ENCODE results near the gene LYPD3.

The LYPD3 gene

GRCh38 chr19:43483281-43483680, 17.9 kb upstream of the LYPD3 start:
- no peaks in the 10 kb centered on the region for H3K9me3 ChIP-seq (ENCODE audit: severe bottlenecking)
- H3K27ac ChIP-seq = no peak overlapping the region
- TF ChIP-seq CTCF (IDR thresholded peaks at IDR 0.05; ENCODE audit: low read depth, low read length) = no peak
- no peak overlapping the region for H3K4me3 ChIP-seq (ENCODE audit: low read depth, low read length)
- peaks cover 6% of the 10 kb centered on the region for H3K36me3 ChIP-seq
- no peaks in the 10 kb centered on the region for H3K27me3 ChIP-seq (ENCODE audit: insufficient read depth, low read depth, severe bottlenecking)
- DNase-seq = no peak

- Histone ChIP-seq H3K27me3 (ENCODE audit: insufficient read depth, low read depth, severe bottlenecking) (no peaks in the 10 kb centered on the region), H3K9me3 (ENCODE audit: severe bottlenecking) (no peaks in the 10 kb centered on the region), H3K36me3 (peaks cover 10% of the 10 kb centered on the region), H3K27ac (no peak overlapping the region), H3K4me3 (ENCODE audit: low read depth, low read length) (no peak overlapping the region)
- no peak for DNase-seq
- no peak for TF ChIP-seq CTCF (IDR thresholded peaks at IDR 0.05; ENCODE audit: low read depth, low read length)
Observed at GRCh38 chr19:43482193-43482592, 16.8 kb upstream of the LYPD3 start.

GRCh38 chr19:43481701-43482100, 16.3 kb upstream of the LYPD3 start:
- Histone ChIP-seq H3K36me3 (peaks cover 10% of the 10 kb centered on the region), H3K27ac (no peak overlapping the region), H3K9me3 (ENCODE audit: severe bottlenecking) (no peaks in the 10 kb centered on the region), H3K4me3 (ENCODE audit: low read depth, low read length) (no peak overlapping the region), H3K27me3 (ENCODE audit: insufficient read depth, low read depth, severe bottlenecking) (no peaks in the 10 kb centered on the region)
- no peak for DNase-seq
- TF ChIP-seq CTCF (IDR thresholded peaks at IDR 0.05; ENCODE audit: low read depth, low read length) = no peak

- Histone ChIP-seq H3K4me3 (ENCODE audit: low read depth, low read length) (no peak overlapping the region), H3K9me3 (ENCODE audit: severe bottlenecking) (no peaks in the 10 kb centered on the region), H3K27me3 (ENCODE audit: insufficient read depth, low read depth, severe bottlenecking) (no peaks in the 10 kb centered on the region), H3K36me3 (peaks cover 10% of the 10 kb centered on the region), H3K27ac (no peak overlapping the region)
- no peak for TF ChIP-seq CTCF (IDR thresholded peaks at IDR 0.05; ENCODE audit: low read depth, low read length)
- no peak for DNase-seq
Observed at GRCh38 chr19:43480574-43480973, 15.2 kb upstream of the LYPD3 start.

- no peaks in the 10 kb centered on the region for H3K9me3 ChIP-seq (ENCODE audit: severe bottlenecking)
- no peak for TF ChIP-seq CTCF (IDR thresholded peaks at IDR 0.05; ENCODE audit: low read depth, low read length)
- DNase-seq = no peak
Observed at GRCh38 chr19:43479961-43480561, 14.7 kb upstream of the LYPD3 start.

GRCh38 chr19:43479226-43479625, 13.8 kb upstream of the LYPD3 start:
- no peaks in the 10 kb centered on the region for H3K27me3 ChIP-seq (ENCODE audit: insufficient read depth, low read depth, severe bottlenecking)
- H3K9me3 ChIP-seq (ENCODE audit: severe bottlenecking) = no peaks in the 10 kb centered on the region
- DNase-seq = no peak
- peaks cover 20% of the 10 kb centered on the region for H3K36me3 ChIP-seq
- no peak overlapping the region for H3K27ac ChIP-seq
- no peak overlapping the region for H3K4me3 ChIP-seq (ENCODE audit: low read depth, low read length)
- TF ChIP-seq CTCF (IDR thresholded peaks at IDR 0.05; ENCODE audit: low read depth, low read length) = no peak

More at GRCh38 chr19:43479961-43480561, 14.7 kb upstream of the LYPD3 start:
- Histone ChIP-seq H3K4me3 (ENCODE audit: low read depth, low read length) (no peak overlapping the region), H3K27me3 (ENCODE audit: insufficient read depth, low read depth, severe bottlenecking) (no peaks in the 10 kb centered on the region), H3K36me3 (peaks cover 14% of the 10 kb centered on the region), H3K27ac (no peak overlapping the region)

Measured in WERI-Rb-1 (cell line).